Hematopoietic multipotent progenitor cell treated with erythropoietin and hydrocortisone succinate and interleukin-3 and kit ligand, for 8 days (in vitro differentiated cells): ENCODE data around the gene CSTB.

Experiments used
- DNase-seq: peaks from one replicate; pipeline ENCODE4 v3.0.0-alpha.2; 2015

The CSTB gene

DNA sequence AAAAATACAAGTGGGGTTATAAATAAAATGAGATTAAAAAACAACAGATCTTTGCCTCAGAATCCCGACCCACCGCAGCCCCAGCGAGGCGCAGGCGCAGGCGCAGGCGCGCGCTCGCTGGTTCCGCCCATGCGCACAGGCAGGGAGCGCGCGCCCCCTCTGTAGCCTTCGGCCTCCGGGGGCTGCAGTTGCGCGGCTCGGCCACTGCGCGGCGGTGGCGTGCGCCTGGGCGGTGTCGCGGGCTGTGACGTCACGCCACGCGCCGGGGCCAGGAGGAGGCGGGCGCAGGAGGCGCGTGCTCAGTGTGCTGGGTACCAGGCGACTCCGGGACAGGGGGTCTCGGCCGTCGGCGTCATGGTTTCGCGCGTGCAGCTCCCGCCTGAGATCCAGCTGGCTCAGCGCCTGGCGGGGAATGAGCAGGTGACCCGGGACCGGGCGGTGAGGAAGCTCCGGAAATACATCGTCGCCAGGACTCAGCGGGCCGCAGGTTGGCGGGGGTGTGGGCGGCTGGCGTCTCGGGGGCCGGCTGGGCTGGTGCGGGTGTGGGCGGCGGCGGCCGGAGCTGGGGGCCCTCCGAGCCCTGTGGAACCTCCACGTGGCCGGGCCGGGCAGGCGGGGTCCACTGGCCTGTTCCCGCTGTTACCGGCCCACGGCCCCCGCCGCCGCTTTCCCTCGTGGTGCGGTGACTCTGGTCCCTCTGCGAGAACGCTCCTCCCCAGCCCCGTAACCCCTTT lies 13.3 kb upstream of the CSTB start, which contains the start of gene RRP1:
TSS of gene RRP1 (plus strand) at position 302 of the 734 bp plus-strand sequence. CDS start at position 355, 53 bp downstream.
- peak; percentile 88 for DNase-seq

DNA sequence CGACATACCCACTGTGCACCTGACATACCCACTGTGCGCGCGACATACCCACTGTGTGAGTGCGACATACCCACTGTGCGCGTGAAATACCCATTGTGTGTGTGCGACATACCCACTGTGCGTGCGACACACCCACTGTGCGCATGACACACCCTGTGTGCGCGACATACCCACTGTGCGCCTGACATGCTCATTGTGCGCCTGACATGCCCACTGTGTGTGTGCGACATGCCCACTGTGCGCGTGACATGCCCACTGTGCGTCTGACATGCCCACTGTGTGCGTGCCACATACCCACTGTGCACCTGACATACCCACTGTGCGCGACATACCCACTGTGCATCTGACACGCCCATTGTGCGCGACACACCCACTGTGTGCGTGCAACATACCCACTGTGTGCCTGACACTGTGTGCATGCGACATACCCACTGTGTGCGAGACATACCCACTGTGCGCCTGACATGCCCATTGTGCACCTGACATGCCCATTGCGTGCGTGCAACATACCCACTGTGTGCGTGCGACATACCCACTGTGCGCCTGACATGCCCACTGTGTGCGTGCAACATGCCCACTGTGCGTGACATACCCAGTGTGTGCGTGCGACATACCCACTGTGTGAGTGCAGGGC lies 10.8 kb upstream of the CSTB start:
- DNase-seq, result no peak

DNA sequence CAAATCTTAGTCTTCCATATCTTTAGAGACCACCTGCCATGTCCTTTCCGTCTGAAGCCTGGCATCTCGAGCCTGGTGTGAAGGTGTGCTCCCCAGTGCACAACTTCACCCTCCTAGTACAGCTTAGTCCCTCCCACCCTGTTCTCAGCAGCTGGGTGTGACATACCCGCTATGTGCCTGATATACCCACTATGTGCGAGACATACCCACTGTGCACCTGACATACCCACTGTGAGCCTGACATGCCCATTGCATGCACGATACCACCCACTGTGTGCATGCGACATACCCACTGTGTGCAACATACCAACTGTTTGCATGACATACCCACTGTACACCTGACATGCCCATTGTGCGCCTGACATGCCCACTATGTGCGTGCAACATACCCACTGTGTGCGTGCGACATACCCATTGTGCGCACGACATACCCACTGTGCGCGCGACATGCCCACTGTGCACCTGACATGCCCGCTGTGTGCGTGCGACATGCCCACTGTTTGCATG lies 10.2 kb upstream of the CSTB start:
- DNase-seq, result peak; percentile 26

DNA sequence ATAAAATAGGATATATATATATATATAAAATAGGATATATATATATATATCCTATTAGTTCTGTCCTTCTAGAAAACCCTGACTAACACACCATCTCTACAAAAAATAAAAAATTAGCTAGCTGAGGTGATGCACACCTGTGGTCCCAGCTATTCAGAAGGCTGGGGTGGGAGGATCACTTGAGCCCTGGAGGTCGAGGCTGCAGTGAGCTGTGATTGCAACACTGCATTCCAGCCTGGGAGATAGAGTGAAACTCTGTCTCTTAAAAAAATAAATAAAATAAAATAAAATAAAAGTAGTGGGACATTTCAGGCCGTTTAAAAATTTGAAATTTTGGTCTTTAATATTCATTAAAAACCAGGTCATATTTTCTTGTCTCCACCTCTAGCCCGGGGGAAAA lies 9.0 kb upstream of the CSTB start:
- no peak for DNase-seq

DNA sequence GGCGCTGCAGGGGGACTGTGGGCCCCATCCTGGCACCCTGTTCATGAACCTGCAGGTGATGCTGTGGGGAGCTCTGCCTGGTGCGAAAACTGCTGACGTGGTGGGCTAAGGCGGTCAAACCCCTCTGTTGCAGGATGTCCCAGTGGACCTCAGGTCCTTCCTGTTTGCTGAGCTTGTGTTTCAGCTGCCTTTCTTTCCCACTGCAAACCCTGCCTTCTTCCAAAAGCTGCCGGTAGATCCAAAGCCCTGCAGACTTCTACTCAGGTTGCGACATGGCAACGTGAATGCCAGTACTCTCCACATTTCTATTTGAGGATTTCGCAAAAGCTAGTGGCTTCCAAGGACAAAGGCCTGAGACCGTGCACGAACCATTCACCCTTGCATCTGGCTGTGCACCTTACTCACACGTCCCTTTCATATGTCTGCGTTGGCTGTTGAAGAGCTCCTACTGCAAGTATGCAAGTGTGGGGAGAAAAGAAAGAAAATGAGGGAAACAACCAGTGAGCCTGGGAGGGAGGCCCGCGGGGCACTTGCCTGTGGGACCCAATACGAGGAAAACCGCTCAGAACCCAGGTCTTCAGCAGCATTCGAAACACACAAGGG lies 7.1 kb upstream of the CSTB start:
- DNase-seq, result no peak

DNA sequence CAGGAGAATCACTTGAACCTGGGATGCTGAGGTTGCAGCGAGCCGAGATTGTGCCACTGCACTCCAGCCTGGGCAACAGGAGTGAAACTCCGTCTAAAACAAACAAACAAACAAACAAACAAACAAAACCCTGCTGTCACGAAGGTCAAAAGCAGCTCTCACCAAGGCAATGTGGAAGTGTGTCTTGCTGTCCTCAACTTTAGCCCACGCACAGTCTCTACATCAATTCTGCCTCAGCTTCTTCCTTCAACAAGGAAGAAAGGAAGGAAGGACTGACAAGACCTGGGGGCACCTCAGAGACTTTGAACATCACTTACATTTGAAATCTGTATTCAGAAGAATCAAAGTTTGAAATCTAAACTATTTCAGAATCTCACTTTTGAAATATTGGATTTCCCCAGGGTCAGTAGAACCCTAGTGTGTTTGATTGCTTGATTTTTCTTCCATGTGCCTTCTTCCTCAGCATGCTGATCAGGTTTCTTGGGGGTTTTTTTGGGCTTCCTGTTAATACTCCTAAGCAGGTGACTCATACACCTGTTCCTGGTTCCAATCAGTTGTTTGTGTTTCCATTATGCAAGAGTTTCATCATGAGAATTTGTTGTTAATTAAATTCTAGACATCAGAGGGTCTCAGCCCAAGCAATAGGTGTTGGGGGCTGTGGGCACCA lies 6.5 kb upstream of the CSTB start:
- no peak for DNase-seq

DNA sequence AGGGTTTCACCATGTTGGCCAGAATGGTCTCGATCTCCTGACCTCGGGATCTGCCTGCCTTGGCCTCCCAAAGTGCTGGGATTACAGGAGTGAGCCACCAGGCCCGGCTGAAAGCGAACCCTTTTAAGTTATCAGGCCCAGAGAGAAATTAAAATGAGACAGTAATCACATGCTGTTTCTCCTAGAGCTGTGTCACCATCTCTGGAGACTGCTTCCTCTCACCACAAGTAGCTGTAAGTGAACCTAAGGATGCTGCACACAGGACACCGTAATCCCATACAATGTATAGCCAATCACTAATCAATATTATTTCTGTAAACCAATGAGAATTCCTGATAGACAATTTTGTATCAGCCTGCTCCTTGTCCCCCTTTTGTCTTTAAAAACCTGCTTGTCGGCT lies 5.7 kb upstream of the CSTB start:
- DNase-seq, result no peak

DNA sequence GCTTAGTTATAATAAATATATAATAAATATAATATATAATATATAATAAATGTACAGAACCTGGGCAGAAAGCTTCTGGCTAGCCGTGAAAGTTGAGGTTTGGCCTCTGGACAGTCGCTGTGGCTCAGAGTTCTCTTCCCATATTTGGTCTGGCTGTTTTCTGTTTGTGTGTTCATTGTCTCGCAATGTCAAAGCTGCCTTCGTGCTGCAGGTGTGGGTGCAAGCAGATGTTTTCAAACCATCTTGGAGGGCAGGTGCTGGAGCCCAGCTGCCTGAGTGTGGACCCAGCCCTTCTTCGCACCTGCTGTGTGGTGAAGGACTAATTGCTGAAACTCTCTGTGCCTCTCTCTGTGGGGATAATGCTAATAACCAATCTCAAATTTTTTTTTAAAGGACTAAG lies 3.6 kb upstream of the CSTB start:
- no peak for DNase-seq

DNA sequence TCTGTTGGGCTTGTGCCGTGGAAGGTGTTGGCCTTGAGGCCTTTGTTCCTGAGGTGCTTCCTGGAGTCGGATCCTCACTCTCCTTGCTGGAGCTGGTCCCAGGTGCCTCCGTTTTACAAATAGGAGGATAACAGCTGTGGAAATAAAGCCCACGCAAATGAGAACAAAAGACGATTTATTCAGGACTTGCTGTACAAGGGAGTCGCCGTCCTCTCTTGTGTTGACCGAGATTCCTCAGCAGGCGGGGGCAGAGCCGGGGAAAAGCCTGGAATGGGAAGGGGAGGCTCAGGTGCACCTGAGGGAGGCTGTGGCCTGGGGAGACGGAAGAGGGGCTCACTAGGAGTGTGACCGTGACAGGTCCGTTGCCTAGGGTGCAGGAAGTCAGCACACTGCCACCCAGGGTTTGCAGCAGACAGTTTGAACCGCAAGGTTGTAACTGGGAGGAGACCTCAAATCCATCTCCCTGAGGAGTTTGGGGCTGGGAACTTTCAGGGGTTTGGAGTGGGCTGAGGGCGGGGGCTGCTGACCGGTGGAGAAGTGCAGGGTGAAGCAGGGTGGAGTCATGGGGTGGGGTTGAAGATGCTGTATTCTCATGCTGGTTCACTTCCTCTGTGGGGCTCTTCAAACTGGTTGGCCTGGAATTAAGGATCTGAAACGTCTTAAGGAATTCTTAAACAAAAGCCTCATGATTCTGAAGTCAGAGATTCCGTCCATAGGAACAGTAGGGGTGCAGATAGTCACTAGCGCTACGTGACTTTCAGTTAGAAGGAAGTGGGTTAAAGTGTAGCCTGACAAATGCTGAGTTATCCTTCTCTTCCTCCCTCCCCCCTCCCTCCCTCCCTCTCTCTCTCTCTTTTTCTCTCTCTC lies 2.6 kb upstream of the CSTB start:
- DNase-seq, result no peak

DNA sequence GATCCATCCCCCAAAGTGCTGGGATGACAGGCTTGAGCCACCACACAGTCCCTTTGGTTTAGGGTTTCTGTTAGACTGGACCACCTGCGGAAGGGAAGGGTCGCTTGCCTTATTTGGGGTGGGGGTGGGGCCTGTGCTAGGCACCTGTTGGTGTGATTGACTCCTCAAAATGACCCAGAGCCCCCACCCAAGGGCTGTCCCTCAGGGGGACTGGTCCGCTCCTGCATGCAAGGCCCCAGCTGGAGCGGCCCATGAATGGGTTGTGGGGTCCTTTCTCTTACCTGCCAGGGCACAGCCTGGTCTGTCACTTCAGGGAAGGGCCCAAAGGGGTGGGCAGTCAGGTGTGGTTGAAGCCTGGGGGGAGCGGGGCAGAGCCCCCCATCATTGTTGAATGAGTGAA lies 1.8 kb upstream of the CSTB start:
- no peak for DNase-seq

DNA sequence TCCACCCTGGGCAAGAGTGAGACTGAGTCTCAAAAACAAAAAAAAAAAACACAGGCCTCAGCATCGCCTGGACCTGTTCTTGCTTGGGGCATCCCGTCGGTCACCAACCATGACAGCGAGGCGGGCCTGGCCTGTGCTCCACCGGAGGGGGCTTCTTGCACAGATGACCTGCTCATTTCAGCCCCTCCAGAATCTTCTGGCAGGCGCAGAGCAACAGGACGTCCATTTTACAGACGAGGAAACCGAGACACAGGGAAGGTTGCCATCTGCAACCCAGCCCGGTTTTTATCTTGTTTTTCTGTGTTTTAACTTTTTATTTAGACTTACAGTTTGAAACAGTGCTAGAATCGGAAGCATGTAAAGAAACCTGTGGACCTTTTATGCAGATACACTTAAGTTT lies 918 bp downstream of the CSTB start:
- DNase-seq, result no peak

DNA sequence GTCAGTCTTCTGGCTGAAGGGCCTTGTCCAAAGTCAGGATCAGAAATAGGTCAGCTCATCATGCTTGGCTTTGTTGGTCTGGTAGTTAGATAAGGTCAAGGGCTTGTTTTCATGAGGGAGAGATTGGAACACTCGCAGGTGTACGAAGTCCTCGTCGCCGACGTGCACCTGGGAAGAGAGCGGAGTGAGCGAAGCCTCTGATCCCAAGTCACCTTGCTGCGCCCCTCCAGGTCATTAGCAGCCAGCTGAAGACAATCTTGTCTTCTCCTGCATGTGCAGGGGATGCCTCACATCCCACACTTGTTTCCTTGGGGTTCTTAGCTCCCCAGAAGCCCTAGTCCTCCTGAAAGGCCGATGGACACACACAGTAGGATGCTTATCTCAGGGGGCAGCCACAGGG lies 1.9 kb downstream of the CSTB start:
- DNase-seq, result no peak

DNA sequence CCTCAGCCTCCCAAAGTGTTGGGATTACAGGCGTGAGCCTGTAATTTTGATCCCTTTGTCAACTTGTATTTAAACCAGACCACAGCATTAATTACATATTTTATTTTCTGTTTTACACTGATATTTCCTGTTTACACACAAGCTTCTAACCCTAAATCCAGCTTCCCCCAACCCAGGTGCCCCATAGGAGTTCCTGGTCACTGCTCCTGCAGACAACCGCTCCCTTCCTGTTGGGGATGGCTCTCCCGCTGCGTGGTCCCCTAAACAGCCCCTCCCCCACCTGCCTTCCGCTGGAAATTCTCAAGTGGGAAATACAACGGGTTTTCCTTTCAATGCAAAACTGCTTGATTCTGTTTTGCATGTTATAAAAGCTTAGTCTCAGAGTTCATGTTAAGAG lies 3.7 kb downstream of the CSTB start:
- DNase-seq, result no peak

DNA sequence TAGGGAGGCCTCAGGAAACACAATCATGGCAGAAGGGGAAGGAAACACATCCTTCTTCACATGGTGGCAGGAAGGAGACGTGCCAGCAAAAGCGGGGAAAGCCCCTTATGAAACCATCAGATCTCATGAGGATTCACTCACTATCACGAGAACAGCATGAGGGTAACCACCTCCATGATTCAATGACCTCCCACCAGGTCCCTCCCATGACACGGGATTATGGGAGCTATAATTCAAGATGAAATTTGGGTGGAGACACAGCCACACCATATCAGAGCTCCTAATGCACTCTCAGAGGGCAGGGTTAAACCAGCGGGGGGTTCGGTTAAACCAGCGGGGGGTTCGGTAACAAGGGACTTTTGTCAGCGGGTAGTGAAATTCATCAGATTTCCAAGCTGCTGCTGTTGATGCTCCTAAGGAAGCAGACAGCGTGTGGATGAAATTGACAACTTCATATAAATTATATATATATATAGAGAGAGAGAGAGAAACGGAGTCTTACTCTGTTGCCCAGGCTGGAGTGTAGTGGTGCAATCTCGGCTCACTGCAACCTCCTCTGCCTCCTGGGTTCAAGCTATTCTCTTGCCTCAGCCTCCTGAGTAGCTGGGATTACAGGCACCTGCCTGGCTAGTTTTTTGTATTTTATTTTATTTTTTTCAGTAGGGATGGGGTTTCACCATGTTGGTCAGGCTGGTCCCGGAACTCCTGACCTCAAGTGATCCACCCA lies 4.2 kb downstream of the CSTB start:
- DNase-seq, result peak; percentile 5

DNA sequence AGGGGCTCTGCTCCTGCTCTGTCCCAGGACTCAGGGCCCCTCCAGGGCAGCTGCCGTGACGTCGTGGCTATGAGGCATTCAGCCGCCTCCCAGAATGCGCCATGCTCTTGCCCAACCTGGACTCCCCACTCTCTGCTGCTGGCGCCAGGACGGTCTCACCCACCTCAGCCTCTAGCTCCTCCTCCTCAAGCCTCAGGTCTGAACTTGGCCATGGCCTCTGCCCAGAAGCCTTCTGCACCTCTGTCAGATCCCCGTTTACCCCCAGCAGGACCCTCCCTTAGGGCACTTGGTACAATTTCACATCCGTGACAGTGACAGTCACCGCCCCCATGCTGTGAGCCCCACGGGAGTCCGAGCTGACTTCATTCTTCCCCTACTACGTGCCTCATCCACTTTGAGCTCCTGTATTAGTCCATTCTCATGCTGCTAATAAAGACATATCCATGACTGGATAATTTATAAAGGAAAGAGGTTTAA lies 4.9 kb downstream of the CSTB start:
- DNase-seq, result no peak

DNA sequence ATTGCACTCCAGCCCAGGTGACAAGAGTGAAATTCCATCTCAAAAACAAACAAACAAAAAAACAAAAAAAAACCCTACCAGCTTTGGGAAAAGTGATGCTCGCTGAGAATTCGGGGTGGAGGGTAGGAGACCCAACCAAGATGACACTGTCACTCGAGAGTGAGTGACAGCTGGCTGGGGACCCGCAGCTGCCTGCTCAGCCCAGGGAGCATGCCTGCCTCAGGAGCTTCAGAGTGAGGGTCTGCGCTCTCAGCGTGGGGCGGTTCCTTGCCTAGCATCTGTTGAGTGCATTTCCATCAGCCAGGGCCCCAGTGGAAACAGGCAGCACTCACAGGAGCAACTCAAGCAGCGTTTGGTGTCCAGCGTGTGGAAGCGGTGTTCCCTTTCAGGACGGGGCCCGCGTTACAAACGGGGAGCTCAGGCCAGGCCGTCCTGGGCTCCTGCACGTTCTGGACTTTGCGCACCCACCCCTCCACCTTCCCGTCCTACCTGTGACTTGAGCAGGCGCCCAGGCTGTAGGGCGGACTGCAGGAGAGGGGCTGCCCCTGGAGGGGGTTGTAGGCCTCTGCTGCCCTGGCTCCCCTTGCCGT lies 5.9 kb downstream of the CSTB start:
- DNase-seq, result no peak

DNA sequence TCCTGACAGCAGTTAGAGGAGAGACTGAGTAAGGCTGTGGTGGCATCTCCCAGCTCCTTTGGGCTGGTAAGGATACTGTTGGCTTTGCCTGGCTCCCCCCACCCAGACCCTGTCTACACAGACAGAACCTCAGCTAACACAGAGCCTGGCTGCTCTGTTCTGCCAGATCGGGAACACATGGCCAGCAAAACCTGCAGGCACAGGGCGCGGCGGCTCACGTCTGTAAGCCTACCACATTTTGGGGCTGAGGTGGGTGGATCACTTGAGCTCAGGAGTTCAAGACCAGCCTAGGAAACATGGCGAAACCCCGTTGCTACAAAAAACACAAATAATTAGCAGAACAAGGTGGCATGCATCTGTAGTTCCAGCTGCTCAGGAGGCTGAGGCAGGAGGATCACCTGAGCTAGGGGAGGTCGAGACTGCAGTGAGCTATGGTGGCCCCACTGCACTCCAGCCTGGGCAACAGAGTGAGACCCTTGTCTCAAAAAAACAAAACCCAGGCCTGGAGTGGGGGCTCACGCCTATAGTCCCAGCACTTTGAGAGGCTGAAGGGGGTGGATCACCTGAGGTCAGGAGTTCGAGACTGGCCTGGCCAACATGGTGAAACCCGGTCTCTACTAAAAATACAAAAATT lies 6.7 kb downstream of the CSTB start:
- DNase-seq, result no peak

DNA sequence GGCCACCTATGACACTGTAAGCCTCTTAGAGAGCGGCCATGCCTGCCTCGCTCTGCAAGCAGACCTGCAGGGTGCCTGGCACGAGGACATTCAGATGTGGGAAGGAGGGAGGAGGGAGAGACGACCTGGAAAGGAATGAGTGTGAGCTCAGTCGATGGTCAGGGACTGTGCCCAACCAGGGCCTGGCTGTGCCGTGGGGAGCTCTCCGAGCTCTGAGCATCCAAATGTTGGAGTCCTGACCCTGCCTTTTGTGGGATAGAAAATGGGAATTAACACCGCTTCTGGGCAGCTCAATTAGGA lies 7.3 kb downstream of the CSTB start:
- DNase-seq, result no peak

DNA sequence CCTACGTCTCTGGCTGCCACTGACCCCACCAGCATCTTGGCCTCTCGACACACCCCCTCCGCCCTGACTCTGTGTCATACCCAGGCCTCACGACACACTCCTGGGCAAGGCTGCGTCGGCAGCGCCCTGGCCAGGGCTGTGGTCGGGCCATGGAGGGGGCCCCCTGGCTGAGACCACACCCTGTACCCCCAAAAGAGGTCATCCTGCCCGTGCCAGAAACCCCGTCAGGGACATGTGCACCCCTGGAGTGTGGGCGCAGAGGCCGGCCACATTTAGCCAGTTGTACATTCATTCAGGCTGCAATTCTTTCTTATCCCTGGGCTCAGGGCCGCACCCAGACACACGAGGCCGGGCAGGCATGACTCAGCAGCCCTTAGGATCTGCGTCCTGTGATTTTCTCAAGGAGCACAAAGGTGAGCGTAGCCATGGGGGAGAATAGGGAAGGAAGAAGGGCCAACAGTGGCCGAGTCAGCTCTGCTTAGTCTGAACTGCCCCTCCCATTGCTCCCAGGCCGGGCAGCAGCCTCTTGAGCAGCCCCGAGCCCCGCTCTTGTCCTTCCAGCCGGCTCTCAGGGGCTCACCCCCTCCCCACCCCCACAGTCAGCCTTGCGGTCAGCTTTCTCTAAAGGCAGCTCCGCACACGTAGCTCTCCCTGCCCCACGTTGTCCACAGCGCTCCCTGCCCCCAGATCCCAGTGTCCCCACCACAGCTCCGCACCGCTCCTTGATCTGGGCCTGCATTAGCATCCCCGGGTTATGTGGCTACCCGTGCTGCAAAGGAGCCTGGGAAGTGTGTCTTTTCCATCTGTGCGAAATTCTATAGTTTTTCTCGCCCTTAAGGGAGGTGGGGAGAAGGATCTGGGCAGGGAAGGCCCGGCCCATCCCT lies 7.9 kb downstream of the CSTB start:
- peak; percentile 83 for DNase-seq

DNA sequence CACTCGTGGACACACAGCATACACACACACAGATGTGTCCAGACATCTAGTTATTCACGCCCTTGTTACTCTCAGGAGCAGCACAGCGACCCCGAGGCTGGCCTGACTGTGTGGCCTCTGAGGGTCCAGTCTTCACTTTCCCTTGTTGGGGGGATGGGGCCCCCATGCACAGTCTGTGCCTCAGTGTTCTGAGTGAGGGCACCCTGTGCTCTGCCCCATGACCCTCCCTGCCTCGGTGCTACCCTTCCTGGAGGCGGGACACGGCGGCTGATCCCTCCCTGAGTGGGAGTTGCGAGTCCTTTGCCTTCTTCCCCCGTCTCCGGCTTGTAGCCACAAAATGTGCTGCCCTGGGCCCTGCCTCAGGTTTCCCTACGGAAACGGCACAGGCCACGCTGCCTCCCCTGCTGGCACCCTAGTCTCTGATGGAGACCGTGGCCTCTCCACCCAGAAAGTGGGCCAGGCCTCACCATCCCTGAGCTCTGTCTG lies 8.6 kb downstream of the CSTB start:
- DNase-seq, result no peak
